Right ventricle myocardium inferior (tissue), 1 donor: ENCODE data around the gene ARG1. TPM values are rescaled to one million over a fixed set of nuclear protein-coding genes. Genes with fewer than 3 reads are reported as not detected.
"Not testable (repeated sequence)": the region's sequence is repeated elsewhere in the genome, so short reads cannot be mapped to it uniquely, and the experiment has no call there.

Experiments
- ATAC-seq: fragments of 200-7000 bp; cut with Tn5 transposase; one replicate; pipeline ENCODE4 v1.9.1; 2020; ENCODE audit warnings: mild to moderate bottlenecking, moderate library complexity
- DNase-seq: peaks from one replicate; pipeline ENCODE4 v3.0.0; 2021; ENCODE audit errors: missing footprints
- intact Hi-C: fragments of 100-400 bp; cut with DNase I; formaldehyde crosslinking; loops from one replicate; pipeline ENCODE4 v1.11.0; 2022
- long read RNA-seq: library from polyadenylated mRNA; unstranded; transcript quantifications from one replicate; pipeline ENCODE4 v2.0.0, GENCODE V29; 2021
- total RNA-seq: library from RNA; stranded (reverse); fragmentation: NEBNext Ultra II Directional; extraction: Animal tissue kit (Norgen Biotek cat#: 25700); gene quantifications from one replicate; pipeline ENCODE4 v1.2.1, GENCODE V29; 2021
- donor health status: DM: no; HTN: yes; CAD: no; lungs with severe emphysema.

ARG1 gene
- 0.35 TPM for total RNA-seq
- long read RNA-seq: 0 reads

- no peak for ATAC-seq
- intact Hi-C loops: no loop called here
- no peak for DNase-seq
These were observed at the start of gene ARG1 for GRCh38 chr6:131572686-131573415. Gene ARG1 (plus strand): TSS chr6:131573226. CDS start chr6:131573283, 57 bp downstream.

DNA sequence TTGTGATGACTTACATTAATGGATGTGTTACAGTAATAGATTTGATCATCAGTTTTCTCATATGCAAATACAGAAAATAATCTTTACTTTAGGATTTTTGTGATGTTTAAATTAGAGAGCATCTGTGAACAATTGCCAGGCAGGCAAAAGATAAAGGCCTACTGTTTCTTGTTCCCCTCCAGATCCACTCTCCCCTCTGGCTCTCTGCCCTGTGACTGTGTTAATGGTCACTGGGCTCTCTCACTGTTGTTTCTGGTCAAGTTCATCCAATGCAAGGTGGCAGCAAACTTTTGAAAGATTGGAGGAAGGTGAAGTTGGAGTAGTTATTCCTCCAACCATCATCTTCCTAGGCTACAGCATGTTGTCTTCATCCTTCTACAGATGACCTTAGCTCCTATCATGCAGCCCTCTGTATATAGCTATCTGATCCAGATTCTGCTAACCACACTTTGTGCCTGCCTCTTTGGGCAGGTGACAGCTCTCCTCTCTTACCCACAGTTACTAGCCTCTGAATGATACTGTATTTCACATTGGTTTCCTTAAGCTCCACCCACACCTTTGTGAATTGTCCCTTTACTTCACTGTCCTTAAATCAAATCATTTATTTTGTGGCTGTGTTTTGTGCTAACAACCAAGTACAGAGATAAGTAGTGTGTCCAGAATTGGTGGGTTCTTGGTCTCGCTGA lies 48.9 kb upstream of the ARG1 start:
- intact Hi-C loops: no loop called here
- no peak for DNase-seq
- ATAC-seq: no peak

DNA sequence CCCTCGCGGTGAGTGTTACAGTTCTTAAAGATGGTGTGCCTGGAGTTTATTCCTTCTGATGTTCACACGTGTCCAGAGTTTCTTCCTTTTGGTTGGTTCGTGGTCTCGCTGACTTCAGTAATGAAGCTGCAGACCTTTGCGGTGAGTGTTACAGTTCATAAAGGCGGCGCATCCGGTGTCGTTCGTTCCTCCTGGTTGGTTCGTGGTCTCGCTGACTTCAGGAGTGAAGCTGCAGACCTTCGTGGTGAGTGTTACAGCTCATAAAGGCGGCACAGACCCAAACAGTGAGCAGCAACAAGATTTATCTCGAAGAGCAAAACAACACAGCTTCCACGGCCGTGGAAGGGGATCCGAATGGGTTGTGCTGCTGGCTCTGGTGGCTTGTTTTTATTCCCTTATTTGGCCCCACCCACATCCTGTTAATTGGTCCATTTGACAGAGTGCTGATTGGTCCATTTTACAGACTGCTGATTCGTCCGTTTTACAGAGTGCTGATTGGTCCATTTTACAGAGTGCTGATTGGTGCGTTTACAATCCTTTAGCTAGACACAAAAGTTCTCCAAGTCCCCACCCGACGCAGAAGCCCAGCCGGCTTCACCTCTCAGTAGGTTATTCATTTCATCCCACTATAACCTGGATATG lies 48.2 kb upstream of the ARG1 start:
- intact Hi-C loops: no loop called here
- no peak for ATAC-seq

GRCh38 chr6:131530936-131531335 lies 42.1 kb upstream of the ARG1 start:
- DNase-seq, intact Hi-C loops, ATAC-seq: not testable (repeated sequence)

More for the DNA sequence above, 48.2 kb upstream of the ARG1 start:
- DNase-seq: no peak

DNA sequence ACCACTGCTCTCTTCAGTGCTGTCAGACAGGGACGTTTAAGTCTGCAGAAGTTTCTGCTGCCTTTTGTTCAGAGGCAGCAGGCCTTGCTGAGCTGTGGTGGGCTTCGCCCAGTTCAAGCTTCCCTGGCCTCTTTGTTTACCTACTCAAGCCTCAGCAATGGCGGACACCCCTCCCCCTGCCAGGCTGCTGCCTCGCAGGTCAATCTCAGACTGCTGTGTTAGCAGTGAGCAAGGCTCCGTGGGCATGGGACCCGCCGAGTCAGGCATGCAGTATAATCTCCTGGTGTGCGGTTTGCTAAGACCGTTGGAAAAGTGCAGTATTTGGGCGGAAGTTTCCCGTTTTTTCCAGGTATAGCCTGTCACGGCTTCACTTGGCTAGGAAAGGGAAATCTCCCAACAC lies 41.3 kb upstream of the ARG1 start:
- intact Hi-C loops: loop anchor here (2.0 kb wide), 1 partner anchor 647 kb away; no protein-coding TSS in a partner anchor
- DNase-seq, ATAC-seq: not testable (repeated sequence)

DNA sequence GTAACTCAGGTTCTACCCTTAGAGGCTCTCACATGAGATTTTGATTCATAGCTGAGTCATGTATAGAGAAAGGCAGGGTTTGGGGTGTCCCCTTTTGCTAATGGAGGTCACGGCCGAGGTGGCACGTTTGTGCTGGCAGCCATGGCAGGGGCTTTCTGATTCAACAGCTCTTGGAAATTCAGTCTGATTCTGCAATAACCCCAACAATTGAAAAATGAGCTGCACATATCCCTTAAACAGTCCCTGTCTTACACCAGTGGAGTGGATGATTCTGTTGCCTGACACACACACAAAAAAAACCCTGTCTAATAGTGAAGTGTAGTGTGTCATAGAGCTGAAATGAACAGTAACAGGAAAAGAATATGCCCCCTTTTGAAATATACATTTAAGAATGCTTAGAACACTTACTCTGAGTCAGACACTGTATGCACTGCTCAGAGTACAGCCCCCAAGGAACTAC lies 40.4 kb upstream of the ARG1 start:
- ATAC-seq: no peak
- DNase-seq: no peak
- intact Hi-C loops: loop anchor here (2.0 kb wide), 1 partner anchor 648 kb away; no protein-coding TSS in a partner anchor

DNA sequence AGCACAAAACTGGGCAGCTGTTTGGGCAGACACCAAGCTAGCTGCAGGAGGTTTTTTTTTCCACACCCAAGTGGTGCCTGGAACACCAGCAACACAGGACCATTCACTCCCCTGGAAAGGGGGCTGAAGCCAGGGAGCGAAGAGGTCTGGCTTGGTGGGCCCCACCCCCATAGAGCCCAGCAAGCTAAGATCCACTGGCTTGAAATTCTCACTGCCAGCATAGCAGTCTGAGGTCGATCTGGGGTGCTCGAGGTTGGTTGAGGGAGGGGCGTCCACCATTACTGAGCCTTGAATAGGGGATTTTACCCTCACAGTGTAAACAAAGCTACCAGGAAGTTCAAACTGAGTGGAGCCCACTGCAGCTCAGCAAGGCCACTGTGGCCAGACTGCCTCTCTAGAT lies 34.4 kb upstream of the ARG1 start:
- DNase-seq, ATAC-seq, intact Hi-C loops: not testable (repeated sequence)

- intact Hi-C loops: no loop called here
- DNase-seq (no peak), ATAC-seq (no peak)
These were observed 27.7 kb upstream of the ARG1 start for GRCh38 chr6:131545317-131545716.

DNA sequence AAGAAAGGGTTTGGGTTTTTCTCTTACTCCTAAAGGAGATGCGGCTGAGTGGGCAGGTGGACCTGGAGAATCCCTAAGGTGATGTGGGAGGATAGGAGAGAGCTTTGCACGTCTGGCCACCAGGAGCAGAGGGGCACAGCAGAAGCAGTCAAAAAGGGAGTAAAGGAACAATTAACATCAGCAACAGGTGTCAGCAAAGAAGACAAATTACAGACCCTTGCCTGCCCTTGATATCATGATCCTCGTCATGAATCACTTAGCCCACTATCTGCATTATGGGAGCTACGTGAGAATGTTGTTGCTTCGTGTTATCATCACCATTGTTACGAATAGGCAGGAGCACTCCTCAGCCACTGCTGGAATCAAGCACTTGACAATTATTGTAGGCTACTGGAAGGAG lies 25.5 kb upstream of the ARG1 start:
- DNase-seq: no peak
- intact Hi-C loops: no loop called here

GRCh38 chr6:131548441-131548840 lies 24.6 kb upstream of the ARG1 start:
- ATAC-seq (no peak), DNase-seq (no peak)
- intact Hi-C loops: no loop called here

More for the DNA sequence above, 25.5 kb upstream of the ARG1 start:
- no peak for ATAC-seq

- intact Hi-C loops: no loop called here
- DNase-seq (no peak), ATAC-seq (no peak)
These were observed 23.2 kb upstream of the ARG1 start for GRCh38 chr6:131549811-131550210.

- DNase-seq (no peak), ATAC-seq (no peak)
- intact Hi-C loops: no loop called here
These were observed 21.1 kb upstream of the ARG1 start for GRCh38 chr6:131551902-131552301.

GRCh38 chr6:131552572-131552971 lies 20.5 kb upstream of the ARG1 start:
- ATAC-seq (no peak), DNase-seq (no peak)
- intact Hi-C loops: no loop called here

GRCh38 chr6:131555992-131556391 lies 17.0 kb upstream of the ARG1 start:
- ATAC-seq: no peak
- no peak for DNase-seq
- intact Hi-C loops: no loop called here

- intact Hi-C loops: no loop called here
- no peak for DNase-seq
- no peak for ATAC-seq
These were observed 14.1 kb upstream of the ARG1 start for GRCh38 chr6:131558922-131559321.

GRCh38 chr6:131561925-131562707 lies 10.9 kb upstream of the ARG1 start:
- intact Hi-C loops: no loop called here
- DNase-seq: no peak
- no peak for ATAC-seq

DNA sequence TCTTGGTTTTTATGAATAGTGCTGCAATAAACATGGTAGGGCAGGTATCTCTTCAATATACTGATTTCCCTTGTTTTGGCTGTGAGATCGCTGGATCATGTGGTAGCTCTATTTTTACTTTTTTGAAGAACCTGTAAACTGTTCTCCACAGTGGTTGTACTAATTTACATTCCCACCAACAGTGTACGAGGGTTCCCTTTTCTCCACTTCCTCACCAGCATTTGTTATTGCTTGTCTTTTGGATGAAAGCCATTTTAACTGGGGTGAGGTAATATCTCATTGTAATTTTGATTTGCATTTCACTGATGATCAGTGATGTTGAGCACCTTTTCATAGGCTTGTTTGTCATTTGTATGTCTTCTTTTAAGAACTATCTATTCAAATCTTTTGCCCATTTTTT lies 8.0 kb upstream of the ARG1 start:
- DNase-seq (no peak), ATAC-seq (no peak)
- intact Hi-C loops: no loop called here

DNA sequence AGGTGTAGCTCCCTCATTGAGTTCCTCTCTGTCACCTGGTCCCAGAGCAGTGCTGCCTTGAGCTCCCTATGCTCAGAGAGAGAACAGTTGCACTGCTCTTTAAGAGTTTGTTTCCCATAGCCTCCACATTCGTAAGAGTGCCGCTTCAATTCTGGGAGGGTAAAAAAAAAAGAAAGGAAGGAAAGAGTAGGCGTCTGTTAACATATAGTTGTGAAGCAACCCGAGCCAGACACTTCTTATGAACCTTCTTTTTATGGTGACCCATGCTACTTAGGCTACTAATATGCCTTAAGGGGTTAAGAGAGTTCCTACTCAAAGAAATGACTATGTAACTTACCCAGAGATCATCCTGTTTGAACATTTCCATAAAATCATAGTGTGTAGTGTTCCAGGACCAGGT lies 4.3 kb upstream of the ARG1 start:
- ATAC-seq (no peak), DNase-seq (no peak)
- intact Hi-C loops: no loop called here

GRCh38 chr6:131574133-131574532 lies 1.1 kb downstream of the ARG1 start:
- ATAC-seq (no peak), DNase-seq (no peak)
- intact Hi-C loops: no loop called here
